ENCODE measurements around the gene GPX3. TPM values are rescaled to one million over a fixed set of nuclear protein-coding genes. Genes with fewer than 3 reads are reported as not detected.

Gene GPX3
- total and polyA plus RNA-seq, 10 donors, result 78.7 to 886 (median 303) TPM

- H3K36me3 ChIP-seq, result no peaks in the 10 kb centered on the region
- WGBS, 5 donors, result 86 to 98% (median 92%) methylated on average over 4 of the region's 4 CpGs
- TF ChIP-seq POLR2A (IDR thresholded peaks at IDR 0.05), result no peak
- TF ChIP-seq CTCF (IDR thresholded peaks at IDR 0.05 in 8 of 11, conservative IDR thresholded peaks at IDR 0.05 in 3 of 11), result no peak
- TF ChIP-seq POLR2AphosphoS5 (IDR thresholded peaks at IDR 0.05), result no peak
- DNase-seq, result no peak
- H3K4me1 ChIP-seq, result peaks cover 5 to 23% (median 14%) of the 10 kb centered on the region in 6 donors
- H3K4me3 ChIP-seq, result no peak overlapping the region
- intact Hi-C loops (cut with DNase I; ENCODE audit: low total_unique reads), result no loop called here
- H3K27ac ChIP-seq, result no peak overlapping the region
- H3K27me3 ChIP-seq (replicated peaks in 1 of 7), result no peaks in the 10 kb centered on the region
- no peaks in the 10 kb centered on the region for H3K9me3 ChIP-seq
Measured at GRCh38 chr5:151001436-151001835, 19.0 kb upstream of the GPX3 start.

- no peaks in the 10 kb centered on the region for H3K9me3 ChIP-seq
- no peak for TF ChIP-seq POLR2A (IDR thresholded peaks at IDR 0.05)
- no peak for TF ChIP-seq POLR2AphosphoS5 (IDR thresholded peaks at IDR 0.05)
- TF ChIP-seq CTCF (IDR thresholded peaks at IDR 0.05 in 8 of 11, conservative IDR thresholded peaks at IDR 0.05 in 3 of 11), result peak in 7 of 11 experiments; percentile 19 to 66 (median 42)
- no peaks in the 10 kb centered on the region for H3K27me3 ChIP-seq (replicated peaks in 1 of 7)
- peaks cover 12 to 31% (median 22%) of the 10 kb centered on the region in 6 donors for H3K4me1 ChIP-seq
- no peaks in the 10 kb centered on the region for H3K36me3 ChIP-seq
- no peak overlapping the region for H3K27ac ChIP-seq
- intact Hi-C loops (cut with DNase I; ENCODE audit: low total_unique reads), result no loop called here
- no peak for DNase-seq
- H3K4me3 ChIP-seq, result no peak overlapping the region
- WGBS, 5 donors, result 40 to 61% (median 51%) methylated on average over 2 of the region's 2 CpGs
Measured at GRCh38 chr5:151002250-151002649, 18.1 kb upstream of the GPX3 start.

GRCh38 chr5:151002681-151003502, 17.5 kb upstream of the GPX3 start:
- WGBS, 5 donors, result 86 to 91% (median 90%) methylated on average over 9 of the region's 9 CpGs
- no peak overlapping the region for H3K4me3 ChIP-seq
- H3K27ac ChIP-seq, result no peak overlapping the region
- no peaks in the 10 kb centered on the region for H3K27me3 ChIP-seq (replicated peaks in 1 of 7)
- no peaks in the 10 kb centered on the region for H3K36me3 ChIP-seq
- DNase-seq, result no peak
- peaks cover 12 to 36% (median 23%) of the 10 kb centered on the region in 6 donors for H3K4me1 ChIP-seq
- H3K9me3 ChIP-seq, result no peaks in the 10 kb centered on the region
- intact Hi-C loops (cut with DNase I; ENCODE audit: low total_unique reads), result no loop called here
- TF ChIP-seq POLR2A (IDR thresholded peaks at IDR 0.05) (no peak), POLR2AphosphoS5 (IDR thresholded peaks at IDR 0.05) (no peak), CTCF (IDR thresholded peaks at IDR 0.05 in 8 of 11, conservative IDR thresholded peaks at IDR 0.05 in 3 of 11) (no peak)

GRCh38 chr5:151003503-151003860, 16.9 kb upstream of the GPX3 start:
- Histone ChIP-seq H3K36me3 (no peaks in the 10 kb centered on the region), H3K27ac (no peak overlapping the region), H3K4me3 (no peak overlapping the region), H3K9me3 (no peaks in the 10 kb centered on the region), H3K27me3 (replicated peaks in 1 of 7) (no peaks in the 10 kb centered on the region), H3K4me1 (peaks cover 12 to 39% (median 23%) of the 10 kb centered on the region in 6 donors)
- 86 to 96% (median 90%) methylated on average over 3 of the region's 3 CpGs for whole genome bisulfite sequencing, 5 donors
- intact Hi-C loops (cut with DNase I; ENCODE audit: low total_unique reads), result no loop called here
- no peak for TF ChIP-seq POLR2AphosphoS5 (IDR thresholded peaks at IDR 0.05)
- no peak for TF ChIP-seq CTCF (IDR thresholded peaks at IDR 0.05 in 8 of 11, conservative IDR thresholded peaks at IDR 0.05 in 3 of 11)
- no peak for TF ChIP-seq POLR2A (IDR thresholded peaks at IDR 0.05)
- DNase-seq, result no peak

All from spleen (tissue), 11 donors.